Stomach (tissue), 9 donors: ENCODE measurements around the gene AK9. TPM values are rescaled to one million over a fixed set of nuclear protein-coding genes. Genes with fewer than 3 reads are reported as not detected.
"Not testable (repeated sequence)": the region's sequence is repeated elsewhere in the genome, so short reads cannot be mapped to it uniquely, and the experiment has no call there.

Experiments used
- DNase-seq, 2 donors: peaks; one replicate each; pipeline versions ENCODE4 v3.0.0 to v3.0.0-alpha.2; 2013 to 2019
- H3K27ac ChIP-seq, 5 donors: fragments of 200-600 bp in 4 of 5; sonication (generic) in 4 of 5; one replicate each; pipeline ENCODE4 v1.5.1; 2013 to 2019; ENCODE audit warnings: mild to moderate bottlenecking in 1 of 5, moderate library complexity in 1 of 5
- H3K27me3 ChIP-seq, 3 donors: fragments of 200-600 bp; sonication (generic); one replicate each; pipeline ENCODE4 v1.5.1; 2017 to 2019; ENCODE audit warnings: mixed run types in 1 of 3
- H3K36me3 ChIP-seq, 4 donors: fragments of 200-600 bp; sonication (generic); 1 replicate in 3 of 4; 2 replicates in 1 of 4; pipeline ENCODE4 v1.5.1; 2016 to 2019
- H3K4me1 ChIP-seq, 4 donors: fragments of 200-600 bp; sonication (generic); one replicate each; pipeline ENCODE4 v1.5.1; 2016 to 2019
- H3K4me3 ChIP-seq, 4 donors: fragments of 200-600 bp; sonication (generic) in 3 of 4; one replicate each; pipeline ENCODE4 v1.5.1; 2016 to 2019; ENCODE audit warnings: mild to moderate bottlenecking in 1 of 4
- H3K9me3 ChIP-seq, 4 donors: fragments of 200-600 bp; sonication (generic); one replicate each; pipeline ENCODE4 v1.5.1; 2016 to 2019
- EP300 ChIP-seq: sonication (generic); formaldehyde crosslinking; IDR thresholded peaks from one replicate; pipeline ENCODE4 v1.6.1; 2017; ENCODE audit warnings: antibody characterized with exemption
- POLR2A ChIP-seq, 4 donors: fragments of 450-650 bp; IDR thresholded peaks; one replicate each; pipeline ENCODE4 v1.6.1; 2016; ENCODE audit warnings: antibody characterized with exemption in 4 of 4, control low read depth in 2 of 4, mild to moderate bottlenecking in 1 of 4, moderate library complexity in 1 of 4
- POLR2AphosphoS5 ChIP-seq, 3 donors: sonication (generic); formaldehyde crosslinking; IDR thresholded peaks; one replicate each; pipeline ENCODE4 v1.6.1; 2016; ENCODE audit warnings: antibody characterized with exemption in 3 of 3
- WGBS, 5 donors: extraction: QIAGEN DNeasy Blood & Tissue Kit in 3 of 5; methylation state at CpG; one replicate each; pipeline versions ENCODE4 v1.1.5 to v1.1.7; 2013 to 2018; 5-methylcytosine and 5-hydroxymethylcytosine counted together
- intact Hi-C: fragments of 100-400 bp; cut with DNase I; formaldehyde crosslinking; loops from one replicate; pipeline ENCODE4 v1.15.1; 2023; ENCODE audit warnings: low total_unique reads
- polyA plus RNA-seq, 3 donors: library from polyadenylated mRNA; stranded (reverse); fragments of 200-250 nt; gene quantifications; one replicate each; pipeline ENCODE4 v1.2.3, GENCODE V29; 2013
- total RNA-seq, 5 donors: library from RNA; depleted of rRNA; stranded (reverse); fragments of >200 nt; gene quantifications; one replicate each; pipeline versions ENCODE4 v1.1.0 to v1.2.3, GENCODE V29; 2014 to 2016
- TF ChIP-seq, protein P1 (sequence below), 7 experiments: fragments of 450-650 bp in 4 of 7; fragments of 200-600 bp in 3 of 7; sonication (generic) in 3 of 7; IDR thresholded peaks; one replicate each; pipeline ENCODE4 v1.5.1; 2016 to 2019; ENCODE audit warnings: antibody characterized with exemption in 7 of 7, control low read depth in 2 of 7, mild to moderate bottlenecking in 1 of 7
- donor health status: healthy with polysubstance abuse.
- donor health status: Bipolar disorder and iron deficiency.
- donor health status: healthy.

AK9 gene
- total and polyA plus RNA-seq, 8 donors: 3.8 to 20.3 (median 9.1) TPM

DNA sequence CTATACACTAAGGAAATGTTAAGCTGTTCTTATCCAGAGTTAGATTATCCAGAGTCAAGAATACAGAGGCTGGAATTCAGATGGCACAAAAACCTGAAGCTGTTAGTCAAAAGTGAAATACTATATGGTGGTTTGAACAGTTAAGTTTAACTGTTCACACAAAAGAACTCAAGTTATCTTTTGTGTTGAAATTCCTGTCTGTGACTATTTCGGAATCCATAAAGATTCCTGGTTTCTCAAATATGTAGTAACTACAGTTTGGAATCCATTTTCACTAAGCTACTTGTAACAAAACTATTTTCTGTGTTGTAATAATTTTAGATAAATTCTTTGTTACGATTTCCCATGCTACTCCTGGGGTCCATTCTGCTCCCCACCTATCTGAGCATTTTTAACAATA lies 24.6 kb upstream of the AK9 start:
- H3K4me3 ChIP-seq: no peak overlapping the region
- no peaks in the 10 kb centered on the region for H3K9me3 ChIP-seq
- peaks cover 0 to 33% (median 29%) of the 10 kb centered on the region in 4 donors for H3K36me3 ChIP-seq
- no peaks in the 10 kb centered on the region for H3K27me3 ChIP-seq
- peaks cover 0 to 4% (median 0%) of the 10 kb centered on the region in 4 donors for H3K4me1 ChIP-seq
- no peak overlapping the region for H3K27ac ChIP-seq
- intact Hi-C loops: no loop called here
- no peak for TF ChIP-seq POLR2AphosphoS5 (IDR thresholded peaks at IDR 0.05)
- no peak for TF ChIP-seq EP300
- TF ChIP-seq, protein P1, sequence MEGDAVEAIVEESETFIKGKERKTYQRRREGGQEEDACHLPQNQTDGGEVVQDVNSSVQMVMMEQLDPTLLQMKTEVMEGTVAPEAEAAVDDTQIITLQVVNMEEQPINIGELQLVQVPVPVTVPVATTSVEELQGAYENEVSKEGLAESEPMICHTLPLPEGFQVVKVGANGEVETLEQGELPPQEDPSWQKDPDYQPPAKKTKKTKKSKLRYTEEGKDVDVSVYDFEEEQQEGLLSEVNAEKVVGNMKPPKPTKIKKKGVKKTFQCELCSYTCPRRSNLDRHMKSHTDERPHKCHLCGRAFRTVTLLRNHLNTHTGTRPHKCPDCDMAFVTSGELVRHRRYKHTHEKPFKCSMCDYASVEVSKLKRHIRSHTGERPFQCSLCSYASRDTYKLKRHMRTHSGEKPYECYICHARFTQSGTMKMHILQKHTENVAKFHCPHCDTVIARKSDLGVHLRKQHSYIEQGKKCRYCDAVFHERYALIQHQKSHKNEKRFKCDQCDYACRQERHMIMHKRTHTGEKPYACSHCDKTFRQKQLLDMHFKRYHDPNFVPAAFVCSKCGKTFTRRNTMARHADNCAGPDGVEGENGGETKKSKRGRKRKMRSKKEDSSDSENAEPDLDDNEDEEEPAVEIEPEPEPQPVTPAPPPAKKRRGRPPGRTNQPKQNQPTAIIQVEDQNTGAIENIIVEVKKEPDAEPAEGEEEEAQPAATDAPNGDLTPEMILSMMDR (IDR thresholded peaks at IDR 0.05): no peak
- TF ChIP-seq POLR2A (IDR thresholded peaks at IDR 0.05): no peak
- WGBS, 5 donors: 93 to 98% (median 96%) methylated on average over 2 of the region's 2 CpGs
- no peak for DNase-seq

DNA sequence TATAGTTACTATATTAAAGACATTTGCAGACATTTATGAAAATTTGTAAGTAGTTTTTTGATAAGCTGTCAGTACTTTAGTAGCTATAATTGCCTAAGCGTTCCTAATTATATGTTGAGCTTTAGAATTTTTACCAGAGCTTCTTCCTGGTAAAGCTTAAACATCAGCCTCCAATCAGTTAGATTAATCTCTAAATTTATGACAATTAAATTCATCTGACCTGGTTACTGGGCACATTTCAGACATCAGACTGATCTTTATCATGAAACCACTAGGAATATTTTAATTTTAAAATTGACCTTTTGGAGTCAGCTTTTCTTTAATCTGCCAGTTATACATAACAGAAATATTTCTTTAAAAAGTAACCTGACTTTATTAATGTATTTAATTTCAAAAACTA lies 23.6 kb upstream of the AK9 start:
- no peak for DNase-seq
- TF ChIP-seq, protein P1 (IDR thresholded peaks at IDR 0.05): no peak
- TF ChIP-seq EP300 (no peak), POLR2AphosphoS5 (IDR thresholded peaks at IDR 0.05) (no peak), POLR2A (IDR thresholded peaks at IDR 0.05) (no peak)
- 90 to 95% (median 94%) methylated on average over 1 of the region's 1 CpG for WGBS, 5 donors

DNA sequence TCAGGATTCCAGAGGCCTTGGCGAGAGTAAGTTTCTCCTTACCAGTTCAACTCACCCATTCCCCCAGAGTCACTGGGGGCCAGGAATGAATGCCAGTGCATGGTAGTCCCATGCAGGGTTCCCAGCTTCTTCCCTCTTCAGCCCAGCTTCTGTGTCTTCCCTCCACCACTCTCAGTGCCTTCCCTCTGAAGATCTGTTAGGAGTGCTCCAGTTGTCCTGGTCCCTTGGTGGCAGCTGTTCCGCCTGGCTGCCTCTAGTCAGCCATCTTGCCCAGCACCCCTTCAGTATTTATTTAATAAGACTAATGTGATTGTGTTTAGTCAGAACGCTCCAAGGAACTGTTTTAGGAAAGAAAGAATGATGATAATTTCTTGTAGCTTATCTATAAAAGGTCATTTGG lies 23.2 kb upstream of the AK9 start:
- WGBS, 5 donors: 70 to 81% (median 76%) methylated on average over 3 of the region's 3 CpGs
- no peaks in the 10 kb centered on the region for H3K9me3 ChIP-seq
- intact Hi-C loops: no loop called here
- H3K36me3 ChIP-seq: peaks cover 0 to 30% (median 26%) of the 10 kb centered on the region in 4 donors
- H3K27ac ChIP-seq: no peak overlapping the region
- H3K4me3 ChIP-seq: no peak overlapping the region
- H3K27me3 ChIP-seq: no peaks in the 10 kb centered on the region
- TF ChIP-seq POLR2AphosphoS5 (IDR thresholded peaks at IDR 0.05) (no peak), POLR2A (IDR thresholded peaks at IDR 0.05) (no peak), EP300 (no peak)
- TF ChIP-seq, protein P1 (IDR thresholded peaks at IDR 0.05): no peak
- DNase-seq: no peak
- H3K4me1 ChIP-seq: peaks cover 0 to 4% (median 0%) of the 10 kb centered on the region in 4 donors

More for the DNA sequence above, 23.6 kb upstream of the AK9 start:
- intact Hi-C loops: no loop called here
- Histone ChIP-seq H3K36me3 (peaks cover 0 to 33% (median 29%) of the 10 kb centered on the region in 4 donors), H3K27me3 (no peaks in the 10 kb centered on the region), H3K27ac (no peak overlapping the region), H3K4me1 (peaks cover 0 to 4% (median 0%) of the 10 kb centered on the region in 4 donors), H3K4me3 (no peak overlapping the region), H3K9me3 (no peaks in the 10 kb centered on the region)

DNA sequence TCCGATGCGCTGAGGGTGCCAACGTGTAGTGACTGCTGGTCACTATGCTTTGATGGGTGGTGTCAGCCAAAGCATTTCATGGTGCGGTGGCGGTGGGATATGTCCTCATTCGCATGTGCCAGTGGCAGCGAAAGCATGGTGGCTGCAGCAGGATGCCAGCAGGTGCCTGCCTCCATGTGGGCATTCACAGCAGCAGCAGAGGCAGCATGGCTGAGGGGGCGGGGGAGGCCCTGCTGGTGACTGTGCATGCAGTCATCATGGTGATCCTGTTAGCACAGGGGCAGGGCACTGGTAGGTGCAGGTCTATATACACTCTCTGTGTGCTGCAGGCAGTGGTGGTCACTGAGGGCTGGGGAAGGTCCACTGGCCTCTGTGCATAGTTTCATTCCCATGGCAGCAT lies 22.1 kb upstream of the AK9 start:
- Histone ChIP-seq H3K4me3 (no peak overlapping the region), H3K27ac (no peak overlapping the region), H3K36me3 (peaks cover 0 to 21% (median 18%) of the 10 kb centered on the region in 4 donors), H3K4me1 (peaks cover 0 to 4% (median 0%) of the 10 kb centered on the region in 4 donors), H3K9me3 (no peaks in the 10 kb centered on the region), H3K27me3 (no peaks in the 10 kb centered on the region)
- no peak for DNase-seq
- WGBS, 5 donors: 83 to 100% (median 97%) methylated on average over 8 of the region's 8 CpGs
- intact Hi-C loops: no loop called here
- TF ChIP-seq, protein P1 (IDR thresholded peaks at IDR 0.05): no peak
- TF ChIP-seq POLR2A (IDR thresholded peaks at IDR 0.05) (no peak), EP300 (no peak), POLR2AphosphoS5 (IDR thresholded peaks at IDR 0.05) (no peak)

DNA sequence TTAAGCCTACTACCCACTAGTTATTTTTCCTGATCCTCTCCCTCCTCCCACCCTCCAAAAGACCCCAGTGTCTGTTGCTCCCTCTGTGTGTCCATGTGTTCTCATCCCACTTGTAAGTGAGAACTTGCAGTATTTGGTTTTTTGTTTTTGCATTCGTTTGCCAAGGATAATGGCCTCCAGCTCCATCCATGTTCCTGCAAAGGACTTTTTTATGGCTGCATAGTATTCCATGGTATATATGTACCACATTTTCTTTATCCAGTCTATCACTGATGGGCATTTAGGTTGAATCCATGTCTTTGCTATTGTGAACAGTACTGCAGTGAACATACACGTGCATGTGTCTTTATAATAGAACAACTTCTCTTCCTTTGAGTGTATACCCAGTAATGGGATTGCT lies 17.1 kb upstream of the AK9 start:
- not testable (repeated sequence) for H3K36me3 ChIP-seq, H3K9me3 ChIP-seq, H3K27me3 ChIP-seq, H3K27ac ChIP-seq, DNase-seq, H3K4me3 ChIP-seq
- 88 to 98% (median 94%) methylated on average over 2 of the region's 2 CpGs for WGBS, 5 donors
- peaks cover 0 to 23% (median 6%) of the 10 kb centered on the region in 4 donors for H3K4me1 ChIP-seq
- intact Hi-C loops: loop anchor here (5.0 to 10.0 kb wide), 2 partner anchors 334 to 687 kb away; no protein-coding TSS in a partner anchor
